RWPE2 (cell line): ENCODE results near the gene NFKB1.
"Not testable (repeated sequence)": the region's sequence is repeated elsewhere in the genome, so short reads cannot be mapped to it uniquely, and the experiment has no call there.

Experiments used
- ATAC-seq: fragments of 200-7000 bp; cut with Tn5 transposase; 3 replicates; pipeline ENCODE4 v1.9.1; 2021; ENCODE audit warnings: low read depth
- DNase-seq: peaks from one replicate; pipeline ENCODE4 v3.0.0-alpha.2; 2020; ENCODE audit warnings: low spot score
- H3K27ac ChIP-seq: fragments of 450-650 bp; 2 replicates; pipeline ENCODE4 v1.5.1; 2017; ENCODE audit warnings: mild to moderate bottlenecking; ENCODE audit not compliant: poor library complexity, severe bottlenecking
- H3K27me3 ChIP-seq: fragments of 250-450 bp; sonication (Bioruptor Pico); 2 replicates; pipeline ENCODE4 v1.5.1; 2021; ENCODE audit warnings: mild to moderate bottlenecking, moderate library complexity; ENCODE audit not compliant: insufficient read depth, poor library complexity, severe bottlenecking
- H3K36me3 ChIP-seq: fragments of 250-450 bp; sonication (Bioruptor Pico); 2 replicates; pipeline ENCODE4 v1.5.1; 2020; ENCODE audit warnings: low read depth, mild to moderate bottlenecking, moderate library complexity
- H3K4me1 ChIP-seq: fragments of 250-450 bp; sonication (Bioruptor Pico); 2 replicates; pipeline ENCODE4 v1.5.1; 2021; ENCODE audit warnings: mild to moderate bottlenecking, moderate library complexity; ENCODE audit not compliant: insufficient read depth, poor library complexity, severe bottlenecking
- H3K4me3 ChIP-seq: fragments of 250-450 bp; sonication (Bioruptor Pico); 2 replicates; pipeline ENCODE4 v1.5.1; 2021; ENCODE audit warnings: mild to moderate bottlenecking, moderate library complexity; ENCODE audit not compliant: severe bottlenecking
- H3K9me3 ChIP-seq: fragments of 250-450 bp; sonication (Bioruptor Pico); 2 replicates; pipeline ENCODE4 v1.5.1; 2021; ENCODE audit warnings: mild to moderate bottlenecking, moderate library complexity; ENCODE audit not compliant: severe bottlenecking
- CTCF ChIP-seq: fragments of 450-650 bp; IDR thresholded peaks from one replicate; pipeline ENCODE4 v1.5.1; 2017; ENCODE audit warnings: mild to moderate bottlenecking, moderate library complexity; ENCODE audit not compliant: poor library complexity, severe bottlenecking

NFKB1 gene

DNA sequence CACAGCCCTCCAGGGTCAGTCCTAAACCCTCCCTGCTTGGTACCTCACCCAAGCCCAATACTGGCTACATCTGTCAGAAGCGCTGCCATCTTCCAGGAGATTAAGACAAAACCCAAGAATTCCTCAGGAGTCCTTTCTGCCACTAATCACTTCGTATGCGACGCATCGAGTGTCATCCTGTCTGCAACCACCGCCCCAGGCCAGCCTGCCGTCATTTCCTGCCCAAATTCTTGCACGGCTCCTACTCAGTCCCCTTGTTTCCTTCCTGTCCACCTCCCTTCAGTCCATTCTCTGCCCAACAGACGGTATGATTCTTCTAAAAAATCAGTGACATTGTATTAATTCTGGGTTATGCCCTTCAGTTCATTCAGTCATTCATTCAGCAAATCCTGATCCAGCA lies 113.6 kb downstream of the NFKB1 start:
- no peaks in the 10 kb centered on the region for H3K27me3 ChIP-seq
- no peak overlapping the region for H3K4me3 ChIP-seq
- no peak overlapping the region for H3K27ac ChIP-seq
- ATAC-seq (no peak), DNase-seq (no peak)
- H3K36me3 ChIP-seq, result peaks cover 45% of the 10 kb centered on the region
- no peak for TF ChIP-seq CTCF
- H3K4me1 ChIP-seq, result peaks cover 11% of the 10 kb centered on the region
- no peaks in the 10 kb centered on the region for H3K9me3 ChIP-seq

DNA sequence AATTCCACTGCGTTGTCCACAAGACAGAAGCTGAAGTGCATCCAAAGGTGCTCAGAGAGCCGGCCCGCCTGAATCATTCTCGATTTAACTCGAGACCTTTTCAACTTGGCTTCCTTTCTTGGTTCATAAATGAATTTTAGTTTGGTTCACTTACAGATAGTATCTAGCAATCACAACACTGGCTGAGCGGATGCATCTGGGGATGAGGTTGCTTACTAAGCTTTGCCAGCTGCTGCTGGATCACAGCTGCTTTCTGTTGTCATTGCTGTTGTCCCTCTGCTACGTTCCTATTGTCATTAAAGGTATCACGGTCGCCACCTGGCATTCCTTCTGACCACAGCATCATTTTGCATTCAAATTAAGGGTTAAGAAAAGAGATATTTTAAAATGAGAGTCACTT lies 115.5 kb downstream of the NFKB1 start:
- DNase-seq (no peak), ATAC-seq (no peak)
- Histone ChIP-seq H3K27ac (no peak overlapping the region), H3K9me3 (no peaks in the 10 kb centered on the region), H3K27me3 (no peaks in the 10 kb centered on the region), H3K4me3 (no peak overlapping the region), H3K36me3 (peaks cover 26% of the 10 kb centered on the region), H3K4me1 (peaks cover 24% of the 10 kb centered on the region)
- no peak for TF ChIP-seq CTCF

DNA sequence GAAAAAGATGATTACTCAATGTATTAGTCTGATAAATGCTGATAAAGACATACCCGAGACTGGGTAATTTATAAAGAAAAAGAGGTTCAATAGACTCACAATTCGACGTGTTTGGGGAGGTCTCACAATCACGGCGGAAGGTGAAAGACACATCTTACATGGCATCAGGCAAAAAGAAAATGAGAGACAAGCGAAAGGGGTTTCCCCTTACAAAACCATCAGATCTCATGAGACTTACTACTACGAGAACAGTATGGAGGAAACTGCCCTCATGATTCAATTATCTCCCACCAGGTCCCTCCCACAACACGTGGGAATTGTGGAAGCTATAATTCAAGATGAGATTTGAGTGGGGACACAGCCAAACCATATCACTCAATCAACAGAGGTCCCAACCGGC lies 117.9 kb downstream of the NFKB1 start:
- not testable (repeated sequence) for H3K4me3 ChIP-seq, H3K27me3 ChIP-seq, H3K9me3 ChIP-seq, H3K27ac ChIP-seq, H3K36me3 ChIP-seq, DNase-seq, ATAC-seq
- H3K4me1 ChIP-seq, result peaks cover 14% of the 10 kb centered on the region

DNA sequence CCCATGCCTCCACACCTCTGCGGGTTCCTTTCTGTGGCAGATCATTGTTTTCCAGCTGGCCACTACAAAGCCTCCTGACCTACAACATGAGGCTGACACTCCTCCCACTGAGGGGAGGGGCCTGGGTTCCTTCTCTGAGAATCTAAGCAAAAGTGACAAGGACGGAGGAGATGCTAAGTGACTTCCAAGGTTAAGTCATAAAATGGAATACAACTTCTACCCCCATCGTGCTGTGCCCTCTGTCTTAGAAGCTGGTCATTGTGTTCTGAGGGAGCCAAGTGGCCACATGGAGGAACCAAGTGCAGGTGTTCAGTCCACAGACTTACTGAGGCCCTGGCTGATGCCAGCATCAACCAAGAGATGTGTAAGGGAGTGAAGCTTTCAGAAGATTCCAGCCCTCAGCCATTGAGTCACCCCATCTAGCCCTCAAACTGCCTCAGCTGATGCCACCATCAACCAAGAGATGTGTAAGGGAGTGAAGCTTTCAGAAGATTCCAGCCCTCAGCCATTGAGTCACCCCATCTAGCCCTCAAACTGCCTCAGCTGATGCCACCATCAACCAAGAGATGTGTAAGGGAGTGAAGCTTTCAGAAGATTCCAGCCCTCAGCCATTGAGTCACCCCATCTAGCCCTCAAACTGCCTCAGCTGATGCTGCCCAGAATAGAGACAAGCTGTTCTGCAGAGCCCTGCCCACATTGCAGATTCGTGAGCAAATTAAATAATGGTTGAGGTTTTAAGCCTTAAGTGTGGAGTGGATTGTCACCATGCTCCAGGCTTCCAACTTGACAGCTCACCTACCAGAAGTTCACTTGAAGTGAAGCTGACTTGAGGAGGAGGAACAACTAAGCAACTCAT lies 118.8 kb downstream of the NFKB1 start:
- Histone ChIP-seq H3K27ac (peak overlapping the region; percentile 51), H3K4me1 (peaks cover 14% of the 10 kb centered on the region)
- not testable (repeated sequence) for H3K36me3 ChIP-seq, DNase-seq, H3K4me3 ChIP-seq, H3K27me3 ChIP-seq, H3K9me3 ChIP-seq
- peak; percentile 3; the same call in 1 of the 3 replicates for ATAC-seq

DNA sequence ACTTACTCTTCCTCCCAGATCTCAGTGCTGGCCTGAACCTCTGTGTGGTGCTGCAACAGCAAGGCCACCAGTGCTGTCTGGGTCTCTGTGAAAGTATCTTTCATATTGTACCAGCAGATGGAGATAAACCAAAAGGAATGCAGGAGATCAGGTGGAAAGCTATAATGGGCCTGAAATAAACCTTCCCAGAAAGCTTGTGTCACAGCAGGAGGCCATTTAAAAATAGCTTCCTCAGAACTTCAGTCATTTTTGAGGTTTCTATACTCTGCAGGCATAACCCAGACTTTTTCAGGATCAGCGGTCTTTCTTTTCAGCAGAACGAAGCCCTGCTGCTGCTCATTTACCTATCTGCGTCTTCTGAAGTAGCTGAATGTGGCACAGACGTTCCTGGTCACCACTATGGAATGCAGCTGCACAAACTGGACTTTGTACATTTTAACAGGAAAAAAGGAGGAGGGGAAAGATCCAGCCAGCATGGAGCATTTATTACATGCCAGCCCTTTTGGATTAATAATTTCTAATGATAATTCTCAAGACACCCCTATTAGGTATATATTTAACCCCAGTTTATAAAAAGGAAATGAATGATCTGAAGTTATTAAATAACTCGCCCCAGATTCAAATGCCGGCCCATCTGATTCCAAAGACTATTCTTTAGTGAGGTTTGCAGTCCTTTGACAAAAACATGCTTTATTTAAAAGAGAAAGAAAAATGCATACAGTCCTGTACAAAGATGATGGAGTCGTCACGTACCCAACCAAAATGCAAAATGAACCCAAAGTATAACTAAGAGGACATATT lies 119.7 kb downstream of the NFKB1 start:
- H3K27ac ChIP-seq, result peak overlapping the region; percentile 51
- H3K9me3 ChIP-seq, result no peaks in the 10 kb centered on the region
- H3K4me3 ChIP-seq, result no peak overlapping the region
- TF ChIP-seq CTCF, result peak; percentile 87
- no peaks in the 10 kb centered on the region for H3K36me3 ChIP-seq
- no peaks in the 10 kb centered on the region for H3K27me3 ChIP-seq
- H3K4me1 ChIP-seq, result peaks cover 14% of the 10 kb centered on the region
- ATAC-seq, result peak; percentile 93
- no peak for DNase-seq
